BJ (cell line): ENCODE data around the gene CPED1. TPM values are rescaled to one million over a fixed set of nuclear protein-coding genes. Genes with fewer than 3 reads are reported as not detected.

Experiments used
- CTCF ChIA-PET: fragments of 350-600 bp; formaldehyde crosslinking; extraction: SDS; loops from one replicate; lab custom pipeline; 2021; ENCODE audit warnings: antibody characterized with exemption, inconsistent platforms; lab: Yijun Ruan, JAX
- POLR2A ChIA-PET: fragments of 300-600 bp; sonication (Branson Sonifier 250); formaldehyde crosslinking; extraction: SDS; loops from one replicate; lab custom pipeline; 2021; ENCODE audit warnings: antibody characterized with exemption; lab: Charles Lee
- DNase-seq: peaks from one replicate; pipeline ENCODE4 v3.0.0-alpha.2; 2011; ENCODE audit warnings: low read depth
- H3K27me3 ChIP-seq: 2 replicates; pipeline ENCODE4 v1.6.0; 2011; ENCODE audit warnings: low read length; ENCODE audit not compliant: control insufficient read depth, insufficient read depth
- H3K36me3 ChIP-seq: 2 replicates; pipeline ENCODE4 v1.5.1; 2011; ENCODE audit warnings: low read length; ENCODE audit not compliant: control insufficient read depth, insufficient read depth
- H3K4me3 ChIP-seq: 2 replicates; pipeline ENCODE4 v1.5.1; 2011; ENCODE audit warnings: low read depth, mild to moderate bottlenecking, control low read depth, low read length
- CTCF ChIP-seq: IDR thresholded peaks from 2 replicates; pipeline ENCODE4 v1.5.1; 2011; ENCODE audit warnings: low read depth, mild to moderate bottlenecking, control low read depth, inconsistent platforms, low read length, moderate library complexity; ENCODE audit not compliant: insufficient read depth
- polyA plus RNA-seq: library from polyadenylated mRNA; depleted of rRNA; stranded (reverse); fragments of >200 nt; gene quantifications from 2 replicates; pipeline ENCODE4 v1.2.3, GENCODE V29; 2011

CPED1 gene
- polyA plus RNA-seq, 1 experiment, result 18.3 TPM

GRCh38 chr7:121175826-121176225 lies 187.3 kb downstream of the CPED1 start:
- ChIA-PET POLR2A (no interaction called here), CTCF (no interaction called here)

GRCh38 chr7:121178452-121178851 lies 189.9 kb downstream of the CPED1 start:
- Histone ChIP-seq H3K36me3 (no peaks in the 10 kb centered on the region), H3K27me3 (no peaks in the 10 kb centered on the region), H3K4me3 (no peak overlapping the region)
- ChIA-PET POLR2A (no interaction called here), CTCF (no interaction called here)
- no peak for TF ChIP-seq CTCF
- DNase-seq, result no peak

More at GRCh38 chr7:121175826-121176225, 187.3 kb downstream of the CPED1 start:
- Histone ChIP-seq H3K36me3 (no peaks in the 10 kb centered on the region), H3K27me3 (no peaks in the 10 kb centered on the region), H3K4me3 (no peak overlapping the region)
- no peak for DNase-seq
- TF ChIP-seq CTCF, result no peak

- no peak for DNase-seq
- CTCF ChIA-PET, result no interaction called here
Measured at GRCh38 chr7:121178869-121179497, 190.5 kb downstream of the CPED1 start.

DNA sequence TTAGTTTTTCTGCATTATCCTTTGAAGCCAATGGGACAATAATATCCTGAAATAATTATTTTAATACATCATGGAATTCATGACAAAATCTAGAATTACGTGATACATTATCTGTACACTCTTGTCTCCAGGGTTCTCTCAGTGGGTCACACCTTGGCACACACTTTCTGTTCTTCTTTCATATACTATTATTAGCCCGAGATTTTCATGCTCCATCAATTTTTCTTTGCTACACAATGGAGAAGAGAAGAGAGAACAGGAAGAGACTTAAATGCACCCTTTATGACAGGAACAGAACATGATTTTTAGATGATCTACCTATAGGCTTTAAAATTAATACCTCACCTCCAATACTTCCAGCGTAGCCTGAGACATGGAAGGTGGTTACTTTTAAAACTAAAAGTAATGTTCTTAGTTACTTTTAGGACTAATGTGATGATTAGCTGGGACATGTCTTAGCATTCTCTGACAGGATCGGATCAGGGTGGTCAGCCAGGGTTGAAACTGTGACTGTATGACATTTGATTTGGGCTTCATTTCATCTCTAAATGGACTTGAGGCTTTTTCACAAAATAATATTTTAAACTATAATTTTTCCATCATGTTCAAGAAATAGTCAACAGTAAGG lies 192.0 kb downstream of the CPED1 start:
- DNase-seq, result no peak
- ChIA-PET CTCF (no interaction called here), POLR2A (no interaction called here)
- H3K36me3 ChIP-seq, result no peaks in the 10 kb centered on the region
- no peak overlapping the region for H3K4me3 ChIP-seq
- H3K27me3 ChIP-seq, result no peaks in the 10 kb centered on the region
- TF ChIP-seq CTCF, result no peak

More at GRCh38 chr7:121178869-121179497, 190.5 kb downstream of the CPED1 start:
- Histone ChIP-seq H3K36me3 (no peaks in the 10 kb centered on the region), H3K4me3 (no peak overlapping the region), H3K27me3 (no peaks in the 10 kb centered on the region)
- POLR2A ChIA-PET, result no interaction called here
- TF ChIP-seq CTCF, result no peak

DNA sequence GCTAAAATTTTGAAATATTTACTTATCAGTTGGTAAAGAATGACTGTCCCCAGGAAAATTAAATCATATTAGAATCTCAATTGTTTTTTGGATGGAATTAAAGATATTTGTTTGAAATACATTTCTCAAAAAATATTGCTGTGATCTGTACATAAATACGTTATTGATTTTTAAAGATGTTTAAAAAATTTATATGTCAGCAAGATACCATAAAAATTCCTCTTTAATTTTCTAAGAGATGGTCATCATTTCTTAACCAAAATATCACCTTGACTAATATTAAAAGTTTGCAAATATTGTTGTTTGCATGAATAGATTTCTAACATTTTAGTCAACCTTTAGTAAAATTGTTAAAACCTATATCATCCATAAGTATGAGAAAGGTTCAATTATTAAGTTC lies 192.8 kb downstream of the CPED1 start:
- CTCF ChIA-PET, result no interaction called here
- POLR2A ChIA-PET, result no interaction called here

More for the DNA sequence above, 192.8 kb downstream of the CPED1 start:
- no peak for TF ChIP-seq CTCF
- no peak for DNase-seq
- H3K4me3 ChIP-seq, result no peak overlapping the region
- H3K36me3 ChIP-seq, result no peaks in the 10 kb centered on the region
- no peaks in the 10 kb centered on the region for H3K27me3 ChIP-seq
